GM23338 (cell line): Measurements from ENCODE around the gene TRAF3. TPM values are rescaled to one million over a fixed set of nuclear protein-coding genes. Genes with fewer than 3 reads are reported as not detected.
A peak's percentile ranks its signal among the peaks of the same experiment; 100 is the strongest.

ENCODE experiments used
- ATAC-seq: fragments of 200-7000 bp; cut with Tn5 transposase; 3 replicates; pipeline ENCODE4 v1.9.1; 2020
- DNase-seq: peaks from one replicate; pipeline ENCODE4 v3.0.0-alpha.2; 2015; ENCODE audit warnings: low spot score
- H2AFZ ChIP-seq: fragments of 200-600 bp; sonication (generic); 2 replicates; pipeline ENCODE4 v1.8.0; 2016; ENCODE audit warnings: antibody characterized with exemption, mild to moderate bottlenecking, moderate library complexity
- H3F3A ChIP-seq: fragments of 200-600 bp; sonication (generic); replicated peaks from 2 replicates; pipeline ENCODE4 v1.8.0; 2017; ENCODE audit warnings: antibody characterized with exemption, mixed run types, low read depth
- H3K27ac ChIP-seq: fragments of 200-600 bp; sonication (generic); 2 replicates; pipeline ENCODE4 v1.6.1; 2016; ENCODE audit warnings: low read depth
- H3K27me3 ChIP-seq: fragments of 200-600 bp; sonication (generic); 2 replicates; pipeline ENCODE4 v1.8.0; 2016; ENCODE audit warnings: mild to moderate bottlenecking, mixed run types, moderate library complexity; ENCODE audit not compliant: insufficient read depth
- H3K36me3 ChIP-seq: fragments of 200-600 bp; sonication (generic); 2 replicates; pipeline ENCODE4 v1.8.0; 2016; ENCODE audit warnings: mild to moderate bottlenecking; ENCODE audit not compliant: insufficient read depth
- H3K4me1 ChIP-seq: fragments of 200-600 bp; sonication (generic); 2 replicates; pipeline ENCODE4 v1.8.0; 2016; ENCODE audit warnings: mild to moderate bottlenecking, moderate library complexity; ENCODE audit not compliant: insufficient read depth
- H3K4me2 ChIP-seq: fragments of 200-600 bp; sonication (generic); 2 replicates; pipeline ENCODE4 v1.7.1; 2017; ENCODE audit warnings: mixed run types
- H3K4me3 ChIP-seq: fragments of 200-600 bp; sonication (generic); 2 replicates; pipeline ENCODE4 v1.6.1; 2016; ENCODE audit warnings: mixed run types
- H3K79me2 ChIP-seq: fragments of 200-600 bp; sonication (generic); replicated peaks from 2 replicates; pipeline ENCODE4 v1.8.0; 2017; ENCODE audit warnings: mild to moderate bottlenecking; ENCODE audit not compliant: insufficient read depth
- H3K9me2 ChIP-seq: fragments of 200-600 bp; sonication (generic); 2 replicates; pipeline ENCODE4 v1.8.0; 2017; ENCODE audit not compliant: insufficient read depth
- H4K20me1 ChIP-seq: fragments of 200-600 bp; sonication (generic); replicated peaks from 2 replicates; pipeline ENCODE4 v1.8.0; 2017; ENCODE audit warnings: mild to moderate bottlenecking; ENCODE audit not compliant: insufficient read depth
- H3K27ac Mint-ChIP-seq: 2 replicates; pipeline ENCODE4 v1.8.0; 2020; ENCODE audit warnings: inconsistent platforms, mild to moderate bottlenecking, moderate library complexity, mixed read lengths
- H3K27me3 Mint-ChIP-seq: 3 replicates; pipeline ENCODE4 v1.8.0; 2022; ENCODE audit warnings: low read depth, mild to moderate bottlenecking, moderate library complexity, mixed read lengths, inconsistent platforms; ENCODE audit not compliant: insufficient read depth, poor library complexity
- H3K36me3 Mint-ChIP-seq: 3 replicates; pipeline ENCODE4 v1.8.0; 2021; ENCODE audit warnings: low read depth, mild to moderate bottlenecking, inconsistent platforms, moderate library complexity, mixed read lengths
- H3K4me1 Mint-ChIP-seq: 3 replicates; pipeline ENCODE4 v1.8.0; 2020; ENCODE audit warnings: mild to moderate bottlenecking, inconsistent platforms, mixed read lengths
- H3K4me3 Mint-ChIP-seq: 3 replicates; pipeline ENCODE4 v1.8.0; 2021; ENCODE audit warnings: moderate library complexity, mild to moderate bottlenecking, inconsistent platforms, mixed read lengths
- H3K9me3 Mint-ChIP-seq: 3 replicates; pipeline ENCODE4 v1.8.0; 2020; ENCODE audit warnings: moderate library complexity, mild to moderate bottlenecking, inconsistent platforms, mixed read lengths
- CREB1 ChIP-seq: fragments of 250-450 bp; sonication (Bioruptor Pico); IDR thresholded peaks from 2 replicates; pipeline ENCODE4 v1.5.0; 2020; ENCODE audit warnings: low read depth, mild to moderate bottlenecking, moderate library complexity
- ETS1 ChIP-seq: IDR thresholded peaks from 2 replicates; pipeline ENCODE4 v1.6.1; 2016; ENCODE audit warnings: antibody characterized with exemption
- EZH2 ChIP-seq: fragments of 200-600 bp; sonication (generic); IDR thresholded peaks from one replicate; pipeline ENCODE4 v1.8.0; 2017; ENCODE audit warnings: antibody characterized with exemption, mild to moderate bottlenecking, low read depth; ENCODE audit not compliant: unreplicated experiment
- EZH2phosphoT487 ChIP-seq: fragments of 200-600 bp; sonication (generic); IDR thresholded peaks from one replicate; pipeline ENCODE4 v1.8.1; 2018; ENCODE audit warnings: antibody characterized with exemption; ENCODE audit not compliant: unreplicated experiment
- JUNB ChIP-seq: IDR thresholded peaks from one replicate; pipeline ENCODE4 v1.6.1; 2016; ENCODE audit warnings: antibody characterized with exemption; ENCODE audit not compliant: unreplicated experiment
- NANOG ChIP-seq: IDR thresholded peaks from 2 replicates; pipeline ENCODE4 v1.6.1; 2016; ENCODE audit warnings: antibody characterized with exemption, borderline replicate concordance
- POLR2AphosphoS5 ChIP-seq: IDR thresholded peaks from 2 replicates; pipeline ENCODE4 v1.6.1; 2016; ENCODE audit warnings: antibody characterized with exemption, low read depth
- STAT1 ChIP-seq: IDR thresholded peaks from one replicate; pipeline ENCODE4 v1.6.1; 2016; ENCODE audit warnings: antibody characterized with exemption; ENCODE audit not compliant: unreplicated experiment
- ZNF114 ChIP-seq: fragments of 250-450 bp; sonication (Bioruptor Pico); IDR thresholded peaks from 2 replicates; pipeline ENCODE4 v1.5.0; 2020; ENCODE audit warnings: mild to moderate bottlenecking, moderate library complexity
- ZNF331 ChIP-seq: fragments of 250-450 bp; sonication (Bioruptor Pico); IDR thresholded peaks from 2 replicates; pipeline ENCODE4 v1.5.0; 2020; ENCODE audit warnings: low read depth, mild to moderate bottlenecking, moderate library complexity
- ZNF462 ChIP-seq: fragments of 250-450 bp; sonication (Bioruptor Pico); IDR thresholded peaks from 2 replicates; pipeline ENCODE4 v1.5.0; 2020; ENCODE audit warnings: mild to moderate bottlenecking, moderate library complexity
- polyA plus RNA-seq: library from polyadenylated mRNA; unstranded; fragments of >200 nt; fragmentation: Nextera tagmentation; extraction: Ambion mirVana; gene quantifications from 2 replicates; pipeline ENCODE4 v1.2.1, GENCODE V29; 2016
- total RNA-seq: library from RNA; depleted of rRNA; stranded (reverse); fragments of >200 nt; shearing (Covaris generic); gene quantifications from 2 replicates; pipeline ENCODE4 v1.2.3, GENCODE V29; 2014
- TF ChIP-seq, protein P1 (sequence below), 2 experiments: fragments of 200-600 bp in 1 of 2; sonication (generic) in 1 of 2; conservative IDR thresholded peaks; 2 replicates each; pipeline versions ENCODE4 v1.5.1 to v1.6.1; 2016 to 2017; ENCODE audit warnings: antibody characterized with exemption in 2 of 2, low read depth in 2 of 2, mild to moderate bottlenecking in 2 of 2, moderate library complexity in 1 of 2
- TF ChIP-seq, protein P2 (sequence below): IDR thresholded peaks from one replicate; pipeline ENCODE4 v1.6.1; 2018; ENCODE audit warnings: antibody characterized with exemption; ENCODE audit not compliant: unreplicated experiment

The TRAF3 gene
- total and polyA plus RNA-seq, 2 experiments from 2014 or later, result 3.7 to 9.3 TPM

GRCh38 chr14:102870994-102871831 is 94.0 kb downstream of the TRAF3 start:
- Histone ChIP-seq H3K4me2 (no peak overlapping the region), H3K4me3 (no peak overlapping the region), H3K79me2 (no peaks in the 10 kb centered on the region), H3K27ac (peak overlapping the region; percentile 59), H3K27me3 (no peaks in the 10 kb centered on the region), H3K9me2 (no peaks in the 10 kb centered on the region), H3K4me1 (no peaks in the 10 kb centered on the region), H3F3A (no peaks in the 10 kb centered on the region), H2AFZ (no peak overlapping the region), H4K20me1 (no peaks in the 10 kb centered on the region), H3K36me3 (peaks cover 5% of the 10 kb centered on the region; the same call in 1 of the 2 replicates)
- TF ChIP-seq STAT1 (no peak), ZNF331 (CRISPR knock-in tag) (no peak), ETS1 (no peak), JUNB (no peak), ZNF114 (CRISPR knock-in tag) (no peak), POLR2AphosphoS5 (no peak), ZNF462 (CRISPR knock-in tag) (no peak), CREB1 (CRISPR knock-in tag) (no peak), EZH2 (no peak), EZH2phosphoT487 (no peak), NANOG (no peak)
- TF ChIP-seq, protein P1, sequence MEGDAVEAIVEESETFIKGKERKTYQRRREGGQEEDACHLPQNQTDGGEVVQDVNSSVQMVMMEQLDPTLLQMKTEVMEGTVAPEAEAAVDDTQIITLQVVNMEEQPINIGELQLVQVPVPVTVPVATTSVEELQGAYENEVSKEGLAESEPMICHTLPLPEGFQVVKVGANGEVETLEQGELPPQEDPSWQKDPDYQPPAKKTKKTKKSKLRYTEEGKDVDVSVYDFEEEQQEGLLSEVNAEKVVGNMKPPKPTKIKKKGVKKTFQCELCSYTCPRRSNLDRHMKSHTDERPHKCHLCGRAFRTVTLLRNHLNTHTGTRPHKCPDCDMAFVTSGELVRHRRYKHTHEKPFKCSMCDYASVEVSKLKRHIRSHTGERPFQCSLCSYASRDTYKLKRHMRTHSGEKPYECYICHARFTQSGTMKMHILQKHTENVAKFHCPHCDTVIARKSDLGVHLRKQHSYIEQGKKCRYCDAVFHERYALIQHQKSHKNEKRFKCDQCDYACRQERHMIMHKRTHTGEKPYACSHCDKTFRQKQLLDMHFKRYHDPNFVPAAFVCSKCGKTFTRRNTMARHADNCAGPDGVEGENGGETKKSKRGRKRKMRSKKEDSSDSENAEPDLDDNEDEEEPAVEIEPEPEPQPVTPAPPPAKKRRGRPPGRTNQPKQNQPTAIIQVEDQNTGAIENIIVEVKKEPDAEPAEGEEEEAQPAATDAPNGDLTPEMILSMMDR (conservative IDR thresholded peaks at IDR 0.05; ENCODE audit: low read depth in 2 of 2), result no peak
- TF ChIP-seq, protein P2, sequence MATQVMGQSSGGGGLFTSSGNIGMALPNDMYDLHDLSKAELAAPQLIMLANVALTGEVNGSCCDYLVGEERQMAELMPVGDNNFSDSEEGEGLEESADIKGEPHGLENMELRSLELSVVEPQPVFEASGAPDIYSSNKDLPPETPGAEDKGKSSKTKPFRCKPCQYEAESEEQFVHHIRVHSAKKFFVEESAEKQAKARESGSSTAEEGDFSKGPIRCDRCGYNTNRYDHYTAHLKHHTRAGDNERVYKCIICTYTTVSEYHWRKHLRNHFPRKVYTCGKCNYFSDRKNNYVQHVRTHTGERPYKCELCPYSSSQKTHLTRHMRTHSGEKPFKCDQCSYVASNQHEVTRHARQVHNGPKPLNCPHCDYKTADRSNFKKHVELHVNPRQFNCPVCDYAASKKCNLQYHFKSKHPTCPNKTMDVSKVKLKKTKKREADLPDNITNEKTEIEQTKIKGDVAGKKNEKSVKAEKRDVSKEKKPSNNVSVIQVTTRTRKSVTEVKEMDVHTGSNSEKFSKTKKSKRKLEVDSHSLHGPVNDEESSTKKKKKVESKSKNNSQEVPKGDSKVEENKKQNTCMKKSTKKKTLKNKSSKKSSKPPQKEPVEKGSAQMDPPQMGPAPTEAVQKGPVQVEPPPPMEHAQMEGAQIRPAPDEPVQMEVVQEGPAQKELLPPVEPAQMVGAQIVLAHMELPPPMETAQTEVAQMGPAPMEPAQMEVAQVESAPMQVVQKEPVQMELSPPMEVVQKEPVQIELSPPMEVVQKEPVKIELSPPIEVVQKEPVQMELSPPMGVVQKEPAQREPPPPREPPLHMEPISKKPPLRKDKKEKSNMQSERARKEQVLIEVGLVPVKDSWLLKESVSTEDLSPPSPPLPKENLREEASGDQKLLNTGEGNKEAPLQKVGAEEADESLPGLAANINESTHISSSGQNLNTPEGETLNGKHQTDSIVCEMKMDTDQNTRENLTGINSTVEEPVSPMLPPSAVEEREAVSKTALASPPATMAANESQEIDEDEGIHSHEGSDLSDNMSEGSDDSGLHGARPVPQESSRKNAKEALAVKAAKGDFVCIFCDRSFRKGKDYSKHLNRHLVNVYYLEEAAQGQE, result no peak
- no peaks in the 10 kb centered on the region for H3K9me3 Mint-ChIP-seq
- no peak overlapping the region for H3K27ac Mint-ChIP-seq
- no peak overlapping the region for H3K4me3 Mint-ChIP-seq
- DNase-seq (no peak), ATAC-seq (no peak)
- peaks cover 2% of the 10 kb centered on the region; the same call in 1 of the 3 replicates for H3K36me3 Mint-ChIP-seq
- peaks cover 4% of the 10 kb centered on the region; the same call in 1 of the 3 replicates for H3K4me1 Mint-ChIP-seq
- H3K27me3 Mint-ChIP-seq, result no peaks in the 10 kb centered on the region
